Neural progenitor cell (in vitro differentiated cells): ENCODE measurements around the gene TMPRSS11B. TPM values are rescaled to one million over a fixed set of nuclear protein-coding genes. Genes with fewer than 3 reads are reported as not detected.

Experiments
- DNase-seq: peaks from one replicate; pipeline ENCODE4 v3.0.0-alpha.2; 2016; ENCODE audit warnings: low spot score
- H2AFZ ChIP-seq: fragments of 200-600 bp; sonication (generic); replicated peaks from 2 replicates; pipeline ENCODE4 v1.6.1; 2016; ENCODE audit warnings: antibody characterized with exemption
- H3F3A ChIP-seq: fragments of 200-600 bp; sonication (generic); 2 replicates; pipeline ENCODE4 v1.6.1; 2016; ENCODE audit warnings: antibody characterized with exemption, low read depth
- H3K27ac ChIP-seq: fragments of 200-600 bp; sonication (generic); 2 replicates; pipeline ENCODE4 v1.5.1; 2016; ENCODE audit warnings: mild to moderate bottlenecking
- H3K27me3 ChIP-seq: fragments of 200-600 bp; sonication (generic); 2 replicates; pipeline ENCODE4 v1.6.1; 2016; ENCODE audit warnings: mild to moderate bottlenecking, moderate library complexity
- H3K36me3 ChIP-seq: fragments of 200-600 bp; sonication (generic); 2 replicates; pipeline ENCODE4 v1.5.1; 2016
- H3K4me1 ChIP-seq: fragments of 200-600 bp; sonication (generic); 2 replicates; pipeline ENCODE4 v1.6.1; 2016; ENCODE audit warnings: mixed run types
- H3K4me2 ChIP-seq: fragments of 200-600 bp; sonication (generic); 2 replicates; pipeline ENCODE4 v1.6.1; 2016
- H3K4me3 ChIP-seq: fragments of 200-600 bp; sonication (generic); 2 replicates; pipeline ENCODE4 v1.5.1; 2016
- H3K79me2 ChIP-seq: fragments of 200-600 bp; sonication (generic); 2 replicates; pipeline ENCODE4 v1.6.1; 2016; ENCODE audit warnings: low read depth
- H3K9ac ChIP-seq: fragments of 200-600 bp; sonication (generic); 2 replicates; pipeline ENCODE4 v1.6.1; 2016
- H3K9me3 ChIP-seq: fragments of 200-600 bp; sonication (generic); 2 replicates; pipeline ENCODE4 v1.5.1; 2016; ENCODE audit warnings: low read depth
- H4K20me1 ChIP-seq: fragments of 200-600 bp; sonication (generic); 2 replicates; pipeline ENCODE4 v1.6.1; 2016; ENCODE audit warnings: low read depth
- H3K27ac Mint-ChIP-seq: 3 replicates; pipeline ENCODE4 v1.8.0; 2021; ENCODE audit warnings: mixed read lengths
- H3K27me3 Mint-ChIP-seq: 2 replicates; pipeline ENCODE4 v1.8.0; 2022; ENCODE audit warnings: low read depth, mild to moderate bottlenecking, inconsistent platforms, moderate library complexity, mixed read lengths; ENCODE audit not compliant: insufficient read depth
- H3K36me3 Mint-ChIP-seq: 3 replicates; pipeline ENCODE4 v1.8.0; 2021; ENCODE audit warnings: mixed read lengths
- H3K4me1 Mint-ChIP-seq: 3 replicates; pipeline ENCODE4 v1.8.0; 2021; ENCODE audit warnings: mixed read lengths
- H3K4me3 Mint-ChIP-seq: 3 replicates; pipeline ENCODE4 v1.8.0; 2021; ENCODE audit warnings: mild to moderate bottlenecking, moderate library complexity, mixed read lengths
- H3K9me3 Mint-ChIP-seq: 3 replicates; pipeline ENCODE4 v1.8.0; 2020; ENCODE audit warnings: mixed read lengths
- EZH2 ChIP-seq: fragments of 200-600 bp; sonication (generic); IDR thresholded peaks from 2 replicates; pipeline ENCODE4 v1.6.1; 2017; ENCODE audit warnings: antibody characterized with exemption, mild to moderate bottlenecking, moderate library complexity
- EZH2phosphoT487 ChIP-seq: fragments of 200-600 bp; sonication (generic); IDR thresholded peaks from 2 replicates; pipeline ENCODE4 v1.6.1; 2017; ENCODE audit warnings: antibody characterized with exemption
- total RNA-seq: library from RNA; depleted of rRNA; stranded (reverse); fragments of >200 nt; gene quantifications from 2 replicates; pipeline ENCODE4 v1.2.3, GENCODE V29; 2015; ENCODE audit warnings: low replicate concordance
- TF ChIP-seq, protein P1 (sequence below): fragments of 200-600 bp; sonication (generic); IDR thresholded peaks from 2 replicates; pipeline ENCODE4 v1.5.1; 2017; ENCODE audit warnings: antibody characterized with exemption, mild to moderate bottlenecking

The TMPRSS11B gene
- total RNA-seq, 1 donor from 2014 or later = not detected

DNA sequence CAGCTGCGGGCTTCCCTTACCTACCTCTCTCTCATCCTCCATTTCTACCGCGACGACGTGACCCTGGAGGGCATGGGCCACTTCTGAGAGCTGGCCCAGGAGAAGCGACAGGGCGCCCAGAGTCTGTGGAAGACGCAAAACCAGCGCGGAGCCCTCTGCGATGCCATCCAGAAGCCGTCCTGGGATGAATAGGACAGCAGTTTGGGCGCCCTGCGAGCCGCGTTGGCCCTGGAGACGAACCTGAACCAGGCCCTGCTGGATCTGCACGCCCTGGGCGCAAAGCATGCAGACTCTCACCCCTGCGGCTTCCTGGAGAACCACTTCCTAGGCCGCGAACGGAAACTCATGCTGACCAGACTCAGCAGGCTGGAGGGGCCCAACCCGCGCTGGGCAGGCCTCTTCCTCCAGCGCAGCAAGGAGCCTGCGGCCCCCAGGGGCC lies 63.1 kb downstream of the TMPRSS11B start:
- Mint-ChIP-seq H3K4me3 (no peak overlapping the region), H3K4me1 (no peaks in the 10 kb centered on the region), H3K9me3 (no peaks in the 10 kb centered on the region), H3K36me3 (no peaks in the 10 kb centered on the region), H3K27ac (no peak overlapping the region), H3K27me3 (no peaks in the 10 kb centered on the region)
- no peaks in the 10 kb centered on the region for H3F3A ChIP-seq
- no peaks in the 10 kb centered on the region for H3K4me1 ChIP-seq
- H3K4me3 ChIP-seq = no peak overlapping the region
- TF ChIP-seq, protein P1, sequence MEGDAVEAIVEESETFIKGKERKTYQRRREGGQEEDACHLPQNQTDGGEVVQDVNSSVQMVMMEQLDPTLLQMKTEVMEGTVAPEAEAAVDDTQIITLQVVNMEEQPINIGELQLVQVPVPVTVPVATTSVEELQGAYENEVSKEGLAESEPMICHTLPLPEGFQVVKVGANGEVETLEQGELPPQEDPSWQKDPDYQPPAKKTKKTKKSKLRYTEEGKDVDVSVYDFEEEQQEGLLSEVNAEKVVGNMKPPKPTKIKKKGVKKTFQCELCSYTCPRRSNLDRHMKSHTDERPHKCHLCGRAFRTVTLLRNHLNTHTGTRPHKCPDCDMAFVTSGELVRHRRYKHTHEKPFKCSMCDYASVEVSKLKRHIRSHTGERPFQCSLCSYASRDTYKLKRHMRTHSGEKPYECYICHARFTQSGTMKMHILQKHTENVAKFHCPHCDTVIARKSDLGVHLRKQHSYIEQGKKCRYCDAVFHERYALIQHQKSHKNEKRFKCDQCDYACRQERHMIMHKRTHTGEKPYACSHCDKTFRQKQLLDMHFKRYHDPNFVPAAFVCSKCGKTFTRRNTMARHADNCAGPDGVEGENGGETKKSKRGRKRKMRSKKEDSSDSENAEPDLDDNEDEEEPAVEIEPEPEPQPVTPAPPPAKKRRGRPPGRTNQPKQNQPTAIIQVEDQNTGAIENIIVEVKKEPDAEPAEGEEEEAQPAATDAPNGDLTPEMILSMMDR = no peak
- TF ChIP-seq EZH2 = no peak
- no peak for TF ChIP-seq EZH2phosphoT487
- no peaks in the 10 kb centered on the region for H3K36me3 ChIP-seq
- no peak overlapping the region for H2AFZ ChIP-seq
- H3K27ac ChIP-seq = no peak overlapping the region
- no peaks in the 10 kb centered on the region for H3K79me2 ChIP-seq
- no peak overlapping the region for H3K4me2 ChIP-seq
- no peaks in the 10 kb centered on the region for H4K20me1 ChIP-seq
- H3K9me3 ChIP-seq = no peaks in the 10 kb centered on the region
- H3K9ac ChIP-seq = no peak overlapping the region
- DNase-seq = no peak
- no peaks in the 10 kb centered on the region for H3K27me3 ChIP-seq

DNA sequence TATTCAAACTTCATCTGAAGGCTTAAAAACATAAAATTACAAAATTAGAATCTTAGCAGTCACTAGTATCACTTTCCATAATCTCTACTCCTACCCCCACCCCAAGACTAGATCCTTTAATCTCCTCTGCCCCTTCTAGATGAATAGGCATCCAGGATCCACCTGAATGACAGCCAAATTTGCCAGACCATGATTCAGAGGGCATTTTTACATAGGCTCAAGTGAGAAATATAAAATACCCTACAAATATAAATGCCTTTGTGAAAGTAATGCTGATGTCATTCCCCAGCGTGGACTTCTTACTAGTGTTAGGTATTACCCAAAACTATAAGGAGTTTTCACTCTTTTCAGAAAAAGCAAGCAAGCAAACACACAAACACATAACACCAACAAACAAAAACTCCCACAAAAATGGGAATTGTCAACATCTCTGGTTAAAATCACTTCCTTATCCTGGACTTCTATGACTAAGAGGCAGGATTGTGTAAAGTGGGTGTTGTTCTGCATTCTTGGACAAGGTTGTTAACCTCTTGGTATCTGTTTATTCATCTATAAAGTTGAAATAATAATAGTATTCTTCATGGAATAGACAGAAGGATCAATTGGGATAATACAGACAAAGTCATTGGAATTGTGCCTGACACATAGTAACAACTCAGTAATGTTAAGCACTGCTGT lies 64.5 kb downstream of the TMPRSS11B start:
- Histone ChIP-seq H3K79me2 (no peaks in the 10 kb centered on the region), H3K4me1 (no peaks in the 10 kb centered on the region), H3K9me3 (no peaks in the 10 kb centered on the region), H3K4me3 (no peak overlapping the region), H3F3A (no peaks in the 10 kb centered on the region), H4K20me1 (no peaks in the 10 kb centered on the region), H3K27me3 (no peaks in the 10 kb centered on the region), H3K27ac (no peak overlapping the region), H3K4me2 (no peak overlapping the region), H3K9ac (no peak overlapping the region), H3K36me3 (no peaks in the 10 kb centered on the region), H2AFZ (no peak overlapping the region)
- Mint-ChIP-seq H3K9me3 (no peaks in the 10 kb centered on the region), H3K27ac (no peak overlapping the region), H3K36me3 (no peaks in the 10 kb centered on the region), H3K4me1 (no peaks in the 10 kb centered on the region), H3K4me3 (no peak overlapping the region), H3K27me3 (no peaks in the 10 kb centered on the region)
- TF ChIP-seq, protein P1 = no peak
- TF ChIP-seq EZH2phosphoT487 = no peak
- no peak for TF ChIP-seq EZH2
- DNase-seq = no peak

DNA sequence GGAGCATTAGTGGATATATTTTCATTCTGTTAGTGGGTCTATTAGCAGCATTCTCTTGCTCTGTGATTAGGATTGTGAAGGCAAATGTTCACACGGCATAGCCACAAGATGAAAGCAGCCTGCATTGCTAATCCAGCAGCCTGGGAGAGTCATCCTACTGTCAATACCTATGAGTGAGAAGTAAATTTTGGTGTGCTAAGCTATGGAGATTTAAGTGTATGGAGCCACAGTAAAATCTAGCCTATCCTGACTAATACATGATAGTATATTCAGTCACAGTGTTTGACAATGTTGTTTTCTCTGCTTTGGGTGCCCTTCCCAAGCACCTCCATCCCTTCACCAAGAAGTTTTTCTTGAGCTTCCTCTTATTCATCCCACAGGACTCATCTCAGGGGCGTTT lies 68.6 kb downstream of the TMPRSS11B start:
- H3K4me3 ChIP-seq = no peak overlapping the region
- H4K20me1 ChIP-seq = no peaks in the 10 kb centered on the region
- no peak overlapping the region for H3K4me3 Mint-ChIP-seq
- no peaks in the 10 kb centered on the region for H3K4me1 ChIP-seq
- H3K27me3 Mint-ChIP-seq = no peaks in the 10 kb centered on the region
- H3K27ac Mint-ChIP-seq = no peak overlapping the region
- H3K79me2 ChIP-seq = no peaks in the 10 kb centered on the region
- peak overlapping the region; percentile 35 for H2AFZ ChIP-seq
- DNase-seq = no peak
- H3K4me2 ChIP-seq = no peak overlapping the region
- no peak overlapping the region for H3K9ac ChIP-seq
- H3K4me1 Mint-ChIP-seq = no peaks in the 10 kb centered on the region
- no peaks in the 10 kb centered on the region for H3F3A ChIP-seq
- no peaks in the 10 kb centered on the region for H3K9me3 ChIP-seq
- TF ChIP-seq, protein P1 = no peak
- TF ChIP-seq EZH2 (no peak), EZH2phosphoT487 (no peak)
- no peaks in the 10 kb centered on the region for H3K36me3 ChIP-seq
- H3K27ac ChIP-seq = no peak overlapping the region
- H3K36me3 Mint-ChIP-seq = no peaks in the 10 kb centered on the region
- H3K9me3 Mint-ChIP-seq = peaks cover 4% of the 10 kb centered on the region
- no peaks in the 10 kb centered on the region for H3K27me3 ChIP-seq

Other genes with a start within 250 kb of the TMPRSS11B start
- gene TMPRSS11F, start 115.8 kb downstream of the TMPRSS11B start, total RNA-seq = not detected in 2 replicates
- 73.0 and 108 TPM in 2 replicates for gene YTHDC1, start 104.4 kb upstream of the TMPRSS11B start, total RNA-seq
- gene TMPRSS11E, start 201.8 kb upstream of the TMPRSS11B start, total RNA-seq = not detected in 2 replicates